OCI-LY7 (cell line): ENCODE data around the gene ACIN1.

Experiments used
- CTCF ChIP-seq: fragments of 200-600 bp; sonication (generic); conservative IDR thresholded peaks from 2 replicates; pipeline ENCODE4 v1.5.1; 2014; ENCODE audit warnings: mild to moderate bottlenecking, antibody characterized with exemption, low read length, moderate library complexity, mixed read lengths
- EZH2phosphoT487 ChIP-seq: fragments of 200-600 bp; sonication (generic); IDR thresholded peaks from 2 replicates; pipeline ENCODE4 v1.6.1; 2018; ENCODE audit warnings: low read depth, borderline replicate concordance, mild to moderate bottlenecking, mixed run types, antibody characterized with exemption, low read length, moderate library complexity, mixed read lengths

- TF ChIP-seq EZH2phosphoT487 = no peak
- no peak for TF ChIP-seq CTCF
These were observed 14.5 kb downstream of the ACIN1 start for GRCh38 chr14:23080474-23080873.
